HuH-7 (cell line): ENCODE measurements around the gene ABCC1.
"Not testable (repeated sequence)": the region's sequence is repeated elsewhere in the genome, so short reads cannot be mapped to it uniquely, and the experiment has no call there.

Experiments
- DNase-seq: peaks from one replicate; pipeline ENCODE4 v3.0.0; 2011; ENCODE audit warnings: low spot score

ABCC1 gene

DNA sequence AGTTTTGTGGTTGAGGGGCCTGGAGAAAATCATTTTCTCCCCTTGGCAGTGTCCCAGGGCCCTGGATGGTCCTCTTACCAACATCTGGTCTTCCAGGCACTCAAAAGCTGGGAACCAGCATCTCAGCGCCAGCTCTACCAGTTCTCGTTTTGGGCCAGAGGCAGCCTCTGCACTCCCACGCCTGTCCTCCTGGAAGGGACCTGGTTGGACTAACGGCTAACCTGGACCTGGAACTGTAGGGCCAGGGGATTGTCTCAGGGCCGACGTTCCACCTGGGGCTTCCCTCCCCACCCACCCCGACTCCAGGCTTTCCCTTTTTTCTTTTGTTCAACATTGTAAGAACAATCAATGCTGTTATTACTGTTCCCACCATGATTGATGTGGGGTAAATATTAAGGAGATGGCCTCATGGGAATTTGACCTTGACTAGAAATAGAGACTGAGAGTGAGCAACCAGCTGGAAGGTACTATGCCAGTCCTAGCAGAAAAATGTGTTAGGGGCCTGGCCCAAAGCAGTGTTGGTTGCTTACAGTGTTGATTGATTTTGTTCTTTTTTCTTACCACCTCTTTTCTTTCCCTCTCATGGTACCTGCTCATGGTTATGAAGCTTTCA, 192.5 kb downstream of the ABCC1 start:
- DNase-seq, result no peak

DNA sequence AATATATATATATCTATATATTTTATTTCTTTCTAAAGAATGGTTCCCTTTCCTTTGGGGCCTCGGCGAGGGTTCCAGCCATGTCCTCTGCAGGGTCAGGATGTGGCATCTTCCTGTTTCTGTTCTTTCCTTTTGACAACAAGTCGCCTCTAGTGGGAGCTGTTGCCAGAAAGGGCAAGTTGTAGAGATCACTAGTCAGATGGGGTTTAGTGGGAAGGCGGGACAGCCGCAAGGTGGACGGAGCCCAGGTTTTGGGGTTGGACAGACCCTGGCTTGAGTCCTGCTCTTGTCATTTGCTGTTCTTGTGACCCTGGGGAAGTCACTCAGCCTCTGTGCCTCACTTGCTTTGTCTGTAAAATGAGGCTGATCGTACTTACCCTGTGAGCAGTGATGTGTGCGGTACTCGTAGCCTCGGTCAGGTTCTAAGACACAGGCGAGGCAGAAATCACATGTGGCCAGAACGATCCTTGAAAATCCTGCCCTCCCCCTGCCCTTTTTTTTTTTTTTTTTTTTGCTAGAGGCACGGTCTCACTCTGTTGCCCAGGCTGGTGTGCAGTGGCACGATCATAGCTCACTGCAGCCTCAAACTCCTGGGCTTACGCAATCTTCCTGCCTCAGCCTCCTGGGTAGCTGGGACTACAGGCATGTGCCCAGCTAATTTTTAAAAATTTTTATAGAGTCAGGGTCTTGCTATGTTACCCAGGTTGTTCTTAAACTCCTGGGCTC, 193.8 kb downstream of the ABCC1 start:
- DNase-seq, result peak; percentile 77

DNA sequence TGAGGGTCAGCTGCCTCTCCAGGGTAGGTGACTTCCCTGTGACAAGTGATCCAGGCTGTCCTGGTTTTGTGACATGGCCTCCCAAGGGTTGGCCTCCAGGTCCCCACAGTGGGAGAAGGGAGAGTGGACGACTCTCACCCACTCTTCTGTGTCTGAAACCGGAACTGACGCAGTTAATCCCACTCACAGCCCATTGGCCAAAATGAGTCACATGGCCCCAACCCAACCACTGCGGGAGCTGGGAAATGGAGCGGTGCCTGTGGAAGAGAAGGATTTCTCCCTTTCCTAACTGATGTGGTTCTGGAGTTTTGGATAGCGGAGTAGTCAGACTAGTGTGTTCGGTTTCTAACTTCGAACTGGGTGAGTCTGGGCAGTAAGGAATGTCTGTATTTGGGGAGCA, 194.5 kb downstream of the ABCC1 start:
- DNase-seq, result no peak

DNA sequence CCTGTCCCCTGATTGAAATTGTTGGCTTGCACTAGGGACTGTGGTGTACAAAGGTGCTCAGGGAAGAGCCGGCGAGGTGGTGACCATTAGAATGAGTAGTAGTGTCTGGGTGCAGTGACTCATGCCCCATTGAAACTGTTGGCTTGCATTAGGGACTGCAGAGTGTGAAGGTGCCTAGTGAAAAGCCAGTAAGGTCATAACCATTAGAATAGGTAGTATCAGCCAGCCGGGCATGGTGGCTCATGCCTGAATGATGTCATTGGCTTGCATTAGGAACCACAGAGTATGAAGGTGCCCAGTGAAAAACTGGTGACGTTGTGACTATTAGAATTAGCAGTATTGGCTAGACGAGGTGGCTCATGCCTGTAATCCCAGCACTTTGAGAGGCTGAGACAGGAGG, 195.0 kb downstream of the ABCC1 start:
- DNase-seq, result no peak

DNA sequence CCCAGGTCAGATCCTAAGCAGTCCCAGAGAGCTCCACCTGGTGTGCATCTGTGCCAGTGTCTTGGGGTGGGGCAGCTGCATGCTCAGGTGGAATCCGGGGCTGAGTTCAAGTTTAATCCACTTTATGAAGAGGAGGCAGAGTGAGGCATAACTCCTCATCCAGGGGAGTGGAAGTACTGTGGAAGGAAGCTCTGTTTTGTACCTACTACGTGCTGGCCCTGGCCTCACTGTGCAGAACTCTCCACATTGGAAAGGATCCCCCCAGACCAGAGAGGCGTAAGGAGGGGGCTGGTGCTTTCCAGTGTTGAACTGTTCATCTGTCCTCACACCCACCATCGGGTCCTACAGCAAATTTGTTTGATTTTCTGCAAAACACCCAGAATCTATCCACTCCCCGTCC, 195.9 kb downstream of the ABCC1 start:
- no peak for DNase-seq

DNA sequence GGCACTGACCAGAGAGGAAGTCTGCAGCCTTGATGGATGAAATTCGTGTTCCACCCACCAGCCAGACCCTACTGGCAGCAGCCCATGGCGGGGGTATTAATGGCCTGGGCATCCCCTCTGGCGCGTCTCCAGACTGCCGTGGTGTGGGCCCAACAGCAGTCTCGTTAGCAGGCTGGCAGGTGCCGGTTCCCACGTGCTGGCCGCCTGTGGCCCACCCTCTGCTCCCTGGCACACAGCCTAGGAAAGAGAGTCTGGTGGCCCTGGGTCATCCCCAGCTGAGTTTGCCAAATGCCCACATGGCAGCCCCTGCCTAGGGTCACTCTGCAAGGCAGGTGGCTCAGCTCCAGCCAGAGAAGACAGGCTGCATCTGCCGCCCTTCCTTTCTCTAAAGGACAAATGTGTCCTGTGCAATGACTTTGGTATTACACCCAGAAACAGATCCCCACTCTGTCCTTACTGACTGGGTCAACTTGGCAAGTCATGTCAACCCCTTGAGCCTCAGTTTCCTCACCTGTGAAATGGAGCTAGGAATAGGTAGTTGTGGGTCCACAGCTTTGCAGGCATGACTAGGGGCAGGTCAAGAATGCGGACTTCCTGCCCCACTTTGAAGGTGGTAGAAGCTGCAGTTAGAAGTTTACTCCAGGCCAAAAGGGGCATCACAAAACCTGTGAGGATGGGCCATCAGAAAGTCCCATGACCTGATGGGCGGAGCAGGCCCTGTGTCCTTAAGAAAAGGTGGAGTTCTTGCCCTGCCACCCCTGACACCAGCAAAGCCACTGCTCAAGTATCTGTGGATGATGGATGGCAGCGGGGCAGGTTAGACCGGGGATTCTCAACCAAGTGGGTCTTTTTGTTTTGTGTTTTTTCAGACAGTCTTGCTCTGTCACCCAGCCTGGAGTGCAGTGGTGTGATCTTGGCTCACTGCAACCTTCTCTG, 197.2 kb downstream of the ABCC1 start:
- no peak for DNase-seq

DNA sequence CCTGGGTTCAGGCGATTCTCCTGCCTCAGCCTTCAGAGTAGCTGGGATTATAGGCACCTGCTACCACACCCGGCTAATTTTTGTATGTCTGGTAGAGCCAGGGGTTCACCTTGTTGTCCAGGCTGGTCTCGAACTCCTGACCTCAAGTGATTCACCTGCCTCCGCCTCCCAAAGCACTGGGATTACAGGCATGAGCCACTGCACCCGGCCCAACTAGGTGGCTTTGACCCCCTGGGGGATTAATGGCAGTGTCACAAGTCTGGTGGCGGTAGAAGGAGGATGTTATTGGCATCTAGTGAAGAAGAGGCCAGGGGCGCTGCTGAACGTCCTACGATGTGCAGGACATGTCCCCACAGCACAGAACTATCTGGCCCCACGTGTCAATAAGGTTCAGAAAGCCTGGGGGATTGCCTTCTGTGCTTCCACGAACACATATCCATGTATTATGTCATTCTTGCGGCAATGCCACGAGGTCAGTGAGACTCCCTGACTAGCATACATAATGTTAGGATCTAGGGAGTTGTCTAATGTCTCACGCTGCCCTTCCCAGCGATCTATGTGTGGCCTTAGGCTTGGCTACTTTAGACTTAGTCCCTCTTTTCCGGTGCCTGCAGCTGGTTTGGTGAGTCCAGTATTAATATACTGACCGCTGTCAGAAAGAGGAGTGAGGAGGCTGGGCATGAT, 198.0 kb downstream of the ABCC1 start:
- no peak for DNase-seq

DNA sequence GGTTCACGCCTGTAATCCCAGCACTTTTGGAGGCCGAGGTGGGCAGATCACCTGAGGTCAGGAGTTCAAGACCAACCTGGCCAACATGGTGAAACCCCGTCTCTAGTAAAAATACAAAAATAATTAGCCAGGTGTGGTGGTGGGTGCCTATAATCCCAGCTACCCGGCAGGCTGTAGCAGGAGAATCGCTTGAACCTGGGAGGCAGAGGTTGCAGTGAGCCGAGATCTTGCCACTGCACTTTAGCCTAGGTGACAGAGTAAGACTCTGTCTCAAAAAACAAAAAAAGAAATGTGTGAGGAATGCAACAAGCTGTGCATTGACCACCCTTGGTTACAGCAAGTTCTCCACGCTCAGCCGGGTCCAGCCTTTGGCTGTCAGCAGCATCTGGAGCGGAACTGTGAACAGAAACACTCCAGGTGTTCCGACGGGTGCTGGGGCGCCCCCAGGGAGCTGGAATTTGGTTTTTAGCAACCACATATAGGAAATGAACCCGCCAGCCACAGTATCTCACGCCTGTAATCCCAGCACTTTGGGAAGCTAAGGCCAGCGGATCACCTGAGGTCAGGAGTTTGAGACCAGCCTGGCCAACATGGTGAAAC, 198.7 kb downstream of the ABCC1 start:
- not testable (repeated sequence) for DNase-seq

DNA sequence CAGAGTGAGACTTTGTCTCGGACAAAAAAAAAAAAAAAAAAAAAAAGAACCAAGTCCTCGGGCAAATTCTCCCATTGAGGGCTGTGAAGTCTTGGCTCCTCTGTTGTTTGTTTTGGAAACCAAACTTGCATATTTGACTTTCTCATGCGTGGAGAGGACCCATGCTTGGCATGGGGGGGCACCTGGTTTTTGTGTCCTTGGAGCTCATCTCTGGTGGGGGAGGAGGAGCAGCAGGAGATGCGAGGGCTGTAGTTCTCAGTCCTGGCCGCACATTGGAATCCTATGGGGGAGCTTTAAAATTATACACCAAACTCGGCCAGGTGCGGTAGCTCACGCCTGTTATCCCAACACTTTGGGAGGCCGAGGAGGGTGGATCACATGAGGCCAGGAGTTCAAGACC, 199.3 kb downstream of the ABCC1 start:
- DNase-seq, result no peak

DNA sequence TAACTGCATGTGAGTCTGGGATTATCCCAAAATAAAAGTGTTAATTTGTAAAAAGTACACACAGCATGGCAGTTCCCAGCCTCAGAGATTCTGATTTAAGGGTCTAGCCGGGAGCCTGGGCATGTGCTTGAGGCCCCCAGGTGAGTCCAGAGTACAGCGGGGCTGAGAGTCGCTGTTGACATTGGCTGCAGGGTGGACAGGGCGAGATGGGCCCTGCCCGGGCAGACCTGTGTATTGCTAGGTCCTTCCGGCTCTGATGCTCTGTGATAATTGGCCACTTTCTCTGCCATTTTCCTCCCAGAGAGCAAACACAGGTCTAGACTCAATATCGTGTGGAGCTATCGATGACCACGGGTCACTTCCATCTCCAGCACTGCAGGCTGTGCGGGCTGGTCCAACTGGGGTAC, 200.3 kb downstream of the ABCC1 start:
- DNase-seq, result no peak

DNA sequence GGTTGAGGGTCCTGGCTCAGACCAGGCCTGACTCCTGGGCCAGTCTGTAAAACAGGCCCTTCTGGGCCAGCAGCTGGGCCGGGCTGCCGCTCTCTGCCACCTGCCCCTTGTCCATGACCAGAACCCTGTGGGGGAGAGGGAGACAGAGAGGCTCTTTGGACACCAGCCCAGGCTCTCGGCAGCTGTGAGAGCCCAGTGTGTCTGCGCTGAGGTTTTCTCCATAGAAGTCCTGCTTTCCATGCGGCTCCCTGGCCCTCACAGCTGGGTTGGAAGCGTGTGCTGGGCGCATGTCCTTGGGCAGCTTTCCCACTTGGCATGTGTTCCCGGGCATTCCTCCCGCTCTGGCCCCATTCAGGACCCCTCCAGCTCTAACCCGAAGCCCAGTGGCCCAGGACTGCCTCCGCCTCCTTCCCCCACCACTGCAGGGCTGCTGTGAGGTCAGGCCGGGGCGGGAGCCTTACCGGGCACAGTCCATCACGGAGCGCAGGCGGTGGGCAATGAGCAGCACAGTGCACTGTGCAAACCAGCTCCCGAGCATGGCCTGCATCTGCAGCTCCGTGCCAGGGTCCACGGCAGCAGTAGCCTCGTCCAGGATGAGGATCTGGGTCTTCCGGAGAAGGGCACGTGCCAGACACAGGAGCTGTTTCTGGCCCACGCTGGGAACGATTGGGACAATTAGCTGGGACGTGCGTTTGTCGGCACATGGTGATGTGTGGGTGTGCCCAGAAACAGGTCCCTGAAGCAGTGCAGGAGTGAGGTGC, 200.9 kb downstream of the ABCC1 start:
- no peak for DNase-seq

DNA sequence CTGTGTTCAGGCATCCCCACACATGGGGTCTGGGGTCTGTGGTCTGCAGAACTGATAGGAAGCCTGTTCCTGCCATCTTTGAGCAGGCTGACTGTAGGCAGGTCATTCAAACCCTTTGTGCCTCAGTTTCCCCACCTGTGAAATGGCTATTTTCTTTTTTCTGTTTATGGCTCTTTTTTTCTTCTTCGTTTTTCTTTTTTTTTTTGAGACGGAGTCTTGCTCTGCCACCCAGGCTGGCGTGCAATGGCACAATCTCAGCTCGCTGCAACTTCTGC, 201.4 kb downstream of the ABCC1 start:
- DNase-seq, result no peak

DNA sequence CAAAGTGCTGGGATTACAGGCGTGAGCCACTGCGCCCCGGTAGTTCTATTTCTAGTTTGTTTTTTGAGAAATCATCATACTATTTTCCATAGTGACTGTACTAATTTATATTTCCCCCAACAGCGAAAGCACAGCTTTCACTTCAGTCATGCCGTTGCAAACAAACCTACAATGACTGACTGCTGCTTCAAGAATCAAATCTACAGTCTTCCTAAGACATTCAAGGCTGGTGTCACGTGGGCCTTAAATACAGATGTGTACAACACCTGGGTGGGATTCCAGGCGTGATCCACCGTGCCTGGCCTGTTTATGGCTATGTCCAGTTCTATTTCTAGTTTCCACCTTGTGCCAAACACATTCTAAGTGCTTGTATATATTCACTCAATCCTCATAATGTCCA, 201.9 kb downstream of the ABCC1 start:
- DNase-seq, result no peak

DNA sequence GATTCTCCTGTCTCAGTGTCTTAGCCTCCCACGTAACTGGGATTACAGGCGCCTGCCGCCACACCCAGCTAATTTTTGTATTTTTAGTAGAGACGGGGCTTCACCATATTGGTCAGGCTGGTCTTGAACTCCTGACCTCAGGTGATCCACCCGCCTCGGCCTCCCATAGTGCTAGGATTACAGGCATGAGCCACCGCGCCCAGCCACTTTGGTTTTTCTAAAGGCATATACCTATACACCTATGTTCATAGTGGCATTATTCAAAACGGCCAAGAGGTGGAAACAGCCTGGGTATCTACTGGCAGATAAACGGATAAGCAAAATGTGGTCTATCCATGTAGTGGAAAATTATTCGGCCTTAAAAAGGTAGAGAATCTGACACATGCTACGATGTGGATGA, 203.6 kb downstream of the ABCC1 start:
- not testable (repeated sequence) for DNase-seq

DNA sequence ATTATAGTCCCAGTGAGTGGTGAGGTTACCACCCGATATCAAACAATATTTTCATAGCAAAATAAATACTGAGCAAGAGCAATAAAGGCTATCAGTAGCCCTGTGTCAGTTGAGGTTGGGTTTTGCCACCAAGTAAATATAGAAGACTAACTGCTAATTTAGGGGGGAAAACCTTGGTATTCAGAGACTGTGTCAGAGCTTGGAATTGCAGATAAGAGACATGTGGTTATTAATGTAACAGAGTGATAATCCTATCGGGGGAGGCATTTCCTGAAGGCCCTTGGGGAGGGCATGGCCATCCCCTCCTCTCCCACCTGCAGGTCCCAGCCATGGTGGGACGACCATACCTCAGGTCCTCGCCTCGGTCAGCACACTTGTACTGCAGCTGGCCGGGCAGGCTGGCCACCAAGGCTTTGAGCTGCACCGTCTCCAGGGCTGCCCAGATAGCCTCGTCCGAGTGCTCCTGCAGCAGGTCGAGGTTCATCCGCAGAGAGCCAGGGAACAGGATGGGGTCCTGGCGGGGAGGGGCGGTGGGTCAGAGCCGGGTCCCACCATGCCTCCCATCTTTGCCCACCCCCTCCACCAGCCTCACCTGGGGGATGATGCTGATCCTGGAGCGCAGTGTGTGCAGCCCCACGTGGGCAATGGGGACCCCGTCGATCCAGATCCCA, 205.0 kb downstream of the ABCC1 start:
- DNase-seq, result no peak

DNA sequence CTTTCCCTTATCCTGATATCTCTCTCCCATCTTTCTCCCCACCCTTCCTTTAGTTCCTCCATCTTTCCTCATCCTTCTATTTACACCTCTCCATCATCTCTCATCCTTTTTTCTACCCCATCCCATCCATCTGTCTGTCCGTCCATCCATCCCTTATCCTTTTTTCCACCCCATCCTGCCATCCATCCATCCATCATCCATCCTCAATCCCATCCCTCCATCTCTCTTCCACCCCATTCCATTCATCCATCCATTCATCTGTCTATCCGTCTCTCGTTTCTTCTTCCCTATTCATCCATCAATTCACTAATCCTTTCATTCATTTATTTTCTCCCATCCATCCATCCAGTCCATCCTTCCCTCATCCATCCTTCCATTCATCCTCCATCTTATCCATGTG, 205.8 kb downstream of the ABCC1 start:
- DNase-seq, result no peak

DNA sequence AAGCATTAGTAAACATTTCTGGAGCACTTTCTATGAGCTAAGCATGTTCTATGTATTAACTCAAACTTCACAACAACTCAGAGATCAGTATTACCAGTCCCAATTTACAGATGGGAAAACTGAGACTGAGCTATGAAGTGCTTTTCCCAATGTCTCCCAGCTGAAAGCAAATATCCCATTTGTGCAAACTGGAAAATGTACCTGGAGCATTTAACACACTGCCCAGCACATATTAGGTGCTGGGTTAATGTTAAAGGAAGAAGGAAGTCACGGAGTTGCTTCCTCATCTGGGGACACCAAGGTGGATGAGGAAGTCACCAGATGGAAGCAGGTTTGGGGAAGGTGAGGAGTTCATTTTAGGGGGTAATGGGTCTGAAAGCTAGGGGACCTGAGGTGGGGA, 207.8 kb downstream of the ABCC1 start:
- DNase-seq, result no peak

DNA sequence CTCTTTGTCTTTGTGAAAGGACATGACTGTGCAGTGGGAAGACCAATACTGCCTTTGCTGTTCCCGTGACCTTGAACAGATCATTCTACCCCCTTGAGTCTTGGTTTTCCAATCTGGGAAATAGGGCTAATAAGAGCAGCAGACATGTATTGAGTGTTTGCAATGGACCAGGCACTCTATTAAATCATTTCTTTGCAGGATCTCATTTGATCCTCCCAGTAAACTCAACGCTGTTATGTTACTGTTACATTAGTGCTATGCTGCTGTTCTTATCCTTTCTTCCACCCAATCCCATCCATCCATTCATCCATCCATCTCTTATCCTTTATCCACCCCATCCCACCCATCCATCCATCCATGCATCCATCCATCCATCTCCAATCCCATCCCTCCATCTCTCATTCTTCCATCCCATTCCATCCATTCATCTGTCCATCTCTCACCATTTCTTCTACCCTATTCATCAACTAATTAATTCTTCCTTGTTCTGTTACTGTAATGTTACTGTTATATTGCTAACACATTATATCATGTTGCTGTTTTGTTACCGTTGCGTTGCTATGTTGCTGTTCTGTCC, 208.8 kb downstream of the ABCC1 start:
- no peak for DNase-seq

DNA sequence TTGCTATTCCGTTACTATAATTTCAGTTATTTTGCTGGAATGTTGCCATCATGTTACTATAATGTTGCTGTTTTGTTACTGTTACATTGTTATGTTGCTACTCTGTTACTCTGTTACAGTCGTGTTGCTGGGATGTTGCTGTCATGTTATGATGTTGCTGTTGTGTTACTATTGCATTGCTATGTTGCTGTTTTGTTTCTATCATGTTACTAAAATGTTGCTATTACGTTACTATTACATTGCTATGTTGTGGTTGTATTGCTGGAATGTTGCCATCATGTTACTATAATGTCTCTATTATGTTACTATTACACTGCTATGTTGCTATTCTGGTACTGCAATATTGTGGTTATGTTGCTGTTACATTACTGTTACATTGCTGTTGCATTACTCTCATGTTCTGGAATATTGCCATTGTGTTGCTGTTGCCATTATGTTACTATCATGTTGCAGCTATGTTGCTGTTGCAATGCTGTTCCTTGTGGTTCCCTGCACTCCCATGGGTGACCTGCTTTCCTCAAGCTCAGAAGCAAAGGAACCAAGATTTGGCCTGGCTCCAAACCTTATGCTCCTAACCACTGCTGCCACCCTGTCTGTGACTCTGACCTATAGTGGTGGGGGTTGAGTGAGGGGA, 209.4 kb downstream of the ABCC1 start:
- no peak for DNase-seq

DNA sequence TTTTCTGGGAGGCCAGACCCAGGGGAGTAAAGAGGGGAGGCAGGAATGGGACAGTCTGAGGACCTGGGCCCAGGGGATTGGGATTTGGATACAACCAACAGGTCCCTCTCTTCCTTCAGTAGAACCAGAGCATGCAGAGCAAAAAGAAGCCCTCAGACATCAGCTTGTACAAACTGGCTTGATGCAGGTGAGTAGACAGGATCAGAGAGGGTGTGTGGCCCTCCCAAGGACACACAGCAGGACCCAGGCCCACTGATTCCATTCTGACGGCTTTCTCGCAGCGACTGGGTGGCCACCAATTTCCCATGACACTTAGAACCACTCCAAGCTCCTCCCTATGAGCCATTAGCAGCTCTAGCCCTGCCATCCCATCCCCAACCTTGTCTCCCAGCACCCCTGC, 210.2 kb downstream of the ABCC1 start:
- no peak for DNase-seq
